Fibroblast of skin of right biceps (primary cell): Measurements from ENCODE around the gene SMIM5.
A peak's percentile ranks its signal among the peaks of the same experiment; 100 is the strongest.
"Not testable (repeated sequence)": the region's sequence is repeated elsewhere in the genome, so short reads cannot be mapped to it uniquely, and the experiment has no call there.

ENCODE experiments used
- DNase-seq: peaks from one replicate; pipeline ENCODE4 v3.0.0-alpha.2; 2013

SMIM5 gene

GRCh38 chr17:75632863-75633485 is at the start of gene SMIM5:
TSS of gene SMIM5 (plus strand) at chr17:75633434. CDS start at chr17:75640202, 6,768 bp downstream.
- DNase-seq: peak; percentile 69

- DNase-seq: no peak
Observed at GRCh38 chr17:75584849-75585175, 48.4 kb upstream of the SMIM5 start.

DNA sequence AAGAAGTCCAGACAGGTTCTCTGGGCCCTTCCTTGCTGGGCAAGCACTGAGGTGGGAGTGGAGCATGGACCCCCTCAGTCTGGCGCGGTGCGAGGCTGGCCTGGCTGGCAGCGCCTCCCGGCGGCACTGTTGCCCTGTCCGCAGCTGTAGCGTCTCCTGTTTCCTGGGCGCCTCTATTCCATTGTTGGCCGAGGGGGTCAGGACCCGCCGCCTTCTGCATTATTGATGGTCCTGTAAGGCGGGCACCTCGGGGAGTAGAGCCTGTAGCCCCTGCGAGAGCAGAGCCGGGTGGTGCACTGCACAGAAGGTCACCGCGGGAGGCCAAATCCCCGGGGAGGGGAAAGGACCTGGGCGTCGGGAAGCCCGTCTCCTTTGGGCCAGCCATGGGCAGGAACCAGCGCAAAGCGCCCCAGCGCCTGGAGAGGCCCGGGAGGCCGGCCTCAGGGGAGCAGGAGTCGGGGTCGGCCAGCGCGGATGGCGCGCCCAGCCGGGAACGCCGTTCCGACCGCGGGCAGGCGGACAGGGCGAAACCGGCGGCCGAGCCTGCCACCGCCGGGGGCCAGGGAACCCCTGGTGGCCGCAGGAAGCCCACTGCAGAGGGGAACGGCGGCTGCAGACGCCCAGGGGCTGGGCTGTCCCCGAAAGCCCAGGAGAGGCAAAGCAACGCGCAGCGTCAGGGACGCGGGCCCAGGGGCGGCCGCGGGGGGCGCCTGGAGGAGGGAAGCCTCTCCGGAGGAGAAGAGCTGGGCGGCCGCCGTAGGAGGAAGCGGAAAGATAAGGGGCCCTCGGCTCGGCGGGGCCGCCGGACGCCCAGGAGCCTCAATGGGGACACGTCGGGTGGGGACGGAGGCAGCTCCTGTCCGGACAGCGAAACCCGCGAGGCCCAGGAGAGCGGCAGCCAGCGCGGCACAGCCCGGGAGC is 45.3 kb upstream of the SMIM5 start, which contains the start of gene MYO15B:
TSS of gene MYO15B (plus strand) at position 126 of the 921 bp plus-strand sequence. CDS start at position 384, 258 bp downstream.
- DNase-seq: peak; percentile 46

DNA sequence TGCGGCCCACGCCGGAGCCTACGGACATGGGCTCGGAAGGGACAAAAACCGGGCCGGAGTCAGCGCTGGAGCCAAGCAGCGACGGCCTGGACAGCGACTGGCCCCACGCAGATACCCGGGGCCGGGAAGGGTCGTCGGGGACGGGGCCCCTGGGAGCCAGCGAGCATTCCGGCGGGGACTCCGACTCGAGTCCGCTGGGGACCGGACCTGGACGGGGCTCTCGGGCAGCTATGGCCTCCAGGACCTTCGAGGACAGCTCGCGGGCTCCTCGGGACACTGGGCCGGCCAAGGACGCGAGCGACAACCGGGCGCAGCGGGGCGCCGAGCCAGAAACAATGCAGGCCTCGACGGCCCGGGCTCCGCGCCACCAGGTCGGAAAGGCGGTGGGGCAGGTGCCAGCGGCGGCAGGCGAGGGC is 44.6 kb upstream of the SMIM5 start:
- DNase-seq: peak; percentile 10

DNA sequence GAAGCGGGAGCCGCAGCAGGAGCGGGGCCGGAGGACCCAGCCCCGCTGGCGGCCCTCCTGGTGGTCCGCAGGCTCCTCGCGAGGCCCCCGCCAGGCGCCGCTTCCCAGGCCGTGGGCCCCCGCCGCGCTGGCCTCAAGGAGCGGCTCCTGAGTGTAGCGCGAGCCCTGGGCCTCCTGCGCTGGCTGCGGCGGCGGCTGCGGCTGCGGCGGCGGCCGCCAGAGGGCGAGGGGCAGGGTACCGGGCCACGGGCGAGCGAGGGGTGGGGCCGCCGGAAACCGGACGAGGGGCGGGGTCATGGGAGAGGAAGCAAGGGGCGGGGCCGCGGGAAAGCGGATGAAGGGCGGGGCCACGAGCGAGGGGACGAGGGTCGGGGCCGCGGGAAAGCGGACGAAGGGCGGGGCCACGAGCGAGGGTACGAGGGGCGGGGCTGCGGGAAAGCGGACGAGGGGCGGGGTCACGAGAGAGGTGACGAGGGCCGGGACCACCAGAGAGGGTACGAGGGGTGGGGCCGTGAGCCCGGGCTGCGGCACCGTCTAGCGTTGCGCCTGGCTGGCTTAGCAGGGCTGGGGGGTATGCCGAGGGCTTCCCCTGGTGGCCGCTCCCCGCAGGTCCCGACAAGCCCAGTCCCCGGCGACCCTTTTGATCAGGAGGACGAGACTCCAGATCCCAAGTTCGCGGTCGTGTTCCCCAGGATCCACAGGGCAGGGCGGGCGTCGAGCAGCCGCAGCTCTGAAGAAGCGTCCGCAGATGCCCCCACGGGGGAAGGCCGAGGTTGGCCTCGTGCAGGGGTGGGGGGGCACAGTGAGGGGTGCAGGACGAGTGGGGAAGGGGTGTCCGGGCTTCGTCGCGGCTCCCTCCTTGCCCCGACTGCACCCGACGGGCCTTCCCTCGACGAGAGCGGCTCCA is 44.0 kb upstream of the SMIM5 start:
- DNase-seq: peak; percentile 86

DNA sequence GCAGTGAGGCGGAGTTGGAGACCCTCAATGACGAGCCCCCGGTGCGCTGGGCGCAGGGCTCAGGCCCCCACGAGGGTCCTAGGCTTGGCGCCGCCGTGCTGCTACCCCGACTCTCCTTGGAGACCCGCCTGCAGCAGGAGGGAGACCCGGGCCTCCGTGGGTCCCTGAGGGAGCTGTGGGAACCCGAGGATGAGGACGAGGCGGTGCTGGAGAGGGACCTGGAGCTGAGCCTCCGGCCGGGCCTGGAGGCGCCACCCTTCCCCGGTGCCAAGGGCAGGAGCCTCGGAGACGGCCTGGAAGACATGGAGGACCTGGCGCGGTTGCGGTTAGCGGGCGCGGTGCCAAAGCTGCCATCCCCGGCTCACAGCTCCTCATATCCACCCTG is 43.3 kb upstream of the SMIM5 start:
- DNase-seq: no peak

DNA sequence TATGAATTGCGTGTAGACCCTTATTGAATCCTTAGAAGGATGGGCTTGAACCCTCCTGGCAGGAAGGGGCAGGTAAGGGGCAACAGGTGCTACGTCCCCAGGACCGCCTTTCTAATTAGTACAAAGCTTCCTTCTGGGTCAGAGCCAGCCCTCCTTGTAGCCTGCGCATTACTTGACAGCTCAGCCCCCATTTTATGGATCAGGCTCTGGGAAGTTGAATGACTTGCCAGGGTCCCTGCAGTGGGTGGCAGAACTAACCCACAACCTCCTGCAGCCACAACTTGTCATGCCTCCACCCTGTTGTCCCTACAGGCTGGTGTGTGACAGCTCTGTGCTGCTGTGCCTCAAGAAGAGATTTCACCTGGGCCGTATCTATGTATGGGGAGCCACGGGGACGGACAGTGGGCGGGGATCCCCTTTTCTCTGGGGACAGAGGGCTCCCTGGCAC is 42.9 kb upstream of the SMIM5 start:
- DNase-seq: no peak

- no peak for DNase-seq
Observed at GRCh38 chr17:75590849-75591721, 42.1 kb upstream of the SMIM5 start.

- no peak for DNase-seq
Observed at GRCh38 chr17:75591722-75592302, 41.4 kb upstream of the SMIM5 start.

DNA sequence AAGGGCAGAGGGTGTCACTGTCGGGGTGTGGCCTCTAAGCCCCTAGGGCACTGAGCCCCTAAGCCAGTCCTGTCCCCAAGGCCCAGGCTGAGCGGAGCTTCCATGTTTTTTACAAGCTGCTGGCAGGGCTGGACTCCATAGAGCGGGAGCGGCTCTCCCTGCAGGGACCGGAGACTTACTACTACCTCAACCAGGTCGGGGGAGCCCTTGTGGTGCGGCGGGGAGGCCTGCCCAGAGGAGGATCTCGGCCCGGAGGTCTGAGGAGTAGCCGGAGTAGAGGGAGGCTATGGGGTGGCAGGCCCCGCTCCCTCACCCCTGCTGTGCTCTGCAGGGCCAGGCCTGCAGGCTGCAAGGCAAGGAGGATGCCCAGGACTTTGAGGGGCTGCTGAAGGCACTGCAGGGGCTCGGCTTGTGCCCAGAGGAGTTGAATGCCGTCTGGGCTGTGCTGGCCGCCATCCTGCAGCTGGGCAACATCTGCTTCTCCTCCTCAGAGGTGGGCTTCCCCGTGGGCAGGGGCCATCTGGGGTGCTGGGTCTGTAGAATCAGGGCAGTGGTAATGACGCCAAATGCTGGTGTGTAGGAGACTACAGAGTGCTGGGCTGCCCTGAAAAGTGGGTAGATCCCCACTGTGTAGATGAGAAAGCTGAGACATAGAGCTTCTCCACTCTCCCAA is 40.8 kb upstream of the SMIM5 start:
- DNase-seq: no peak

- not testable (repeated sequence) for DNase-seq
Observed at GRCh38 chr17:75593430-75593829, 39.8 kb upstream of the SMIM5 start.

DNA sequence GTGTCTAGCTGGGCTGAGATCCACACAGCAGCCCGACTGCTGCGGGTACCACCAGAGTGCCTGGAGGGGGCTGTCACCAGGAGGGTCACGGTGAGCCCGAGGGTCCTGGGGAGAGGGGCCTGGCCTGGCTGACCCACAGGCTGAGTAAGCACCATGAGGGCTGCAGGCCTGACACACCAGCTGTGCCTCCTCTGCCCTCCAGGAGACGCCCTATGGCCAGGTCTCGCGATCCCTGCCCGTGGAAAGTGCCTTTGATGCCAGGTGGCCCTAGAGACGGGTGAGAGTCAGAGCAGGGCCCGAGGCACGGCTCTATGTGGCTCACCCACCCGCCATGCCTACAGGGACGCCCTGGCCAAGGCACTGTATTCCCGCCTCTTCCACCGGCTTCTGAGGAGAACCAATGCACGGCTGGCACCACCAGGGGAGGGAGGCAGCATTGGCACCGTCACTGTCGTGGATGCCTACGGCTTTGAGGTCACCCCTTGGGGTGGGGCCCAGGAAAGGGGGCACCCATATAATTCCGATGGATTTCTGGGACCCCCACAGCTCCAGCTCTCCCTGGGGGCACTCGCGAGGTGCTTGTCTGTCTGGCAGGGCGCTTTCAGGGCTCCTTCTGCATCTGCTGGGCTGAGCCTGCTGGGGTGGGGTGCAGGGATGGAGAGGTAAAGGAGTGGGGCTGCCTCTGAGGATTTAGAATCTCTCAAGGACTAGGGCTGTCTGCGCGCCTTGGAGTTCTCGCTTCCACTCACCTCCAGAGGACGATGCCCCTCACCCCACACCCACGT is 38.5 kb upstream of the SMIM5 start:
- DNase-seq: no peak

DNA sequence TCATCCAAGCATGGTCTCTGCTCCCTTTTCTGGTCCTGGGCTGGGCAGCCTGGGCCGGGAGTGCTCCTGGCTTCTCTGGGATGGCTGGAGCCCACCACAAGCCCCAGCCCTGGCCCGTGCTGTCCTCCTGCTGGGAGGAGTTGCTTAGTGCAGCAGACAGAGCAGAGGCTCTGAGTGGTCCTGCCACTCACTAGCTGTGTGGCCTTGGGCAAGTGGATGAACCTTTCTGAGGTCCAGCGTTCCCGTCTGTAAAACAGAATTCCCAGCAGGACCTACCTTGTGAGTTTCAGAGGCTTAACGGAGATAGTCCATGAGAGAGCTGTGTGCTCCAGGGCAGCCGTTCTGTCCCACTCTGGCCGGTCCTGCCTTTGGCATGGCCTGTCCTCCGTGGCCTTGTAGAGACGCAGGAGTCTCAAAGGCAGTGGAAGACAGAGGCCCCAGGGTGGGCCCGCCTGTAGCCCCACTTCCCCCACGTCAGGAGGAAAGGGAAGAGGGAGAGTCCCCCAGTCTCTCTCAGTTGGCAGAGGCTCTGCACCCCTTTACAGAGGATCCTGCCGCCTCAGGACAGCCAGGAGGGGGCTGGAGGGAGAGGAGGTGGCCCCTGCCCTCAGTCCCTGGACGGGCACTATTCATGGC is 37.8 kb upstream of the SMIM5 start:
- no peak for DNase-seq

GRCh38 chr17:75595920-75596313 is 37.3 kb upstream of the SMIM5 start:
- DNase-seq: no peak

DNA sequence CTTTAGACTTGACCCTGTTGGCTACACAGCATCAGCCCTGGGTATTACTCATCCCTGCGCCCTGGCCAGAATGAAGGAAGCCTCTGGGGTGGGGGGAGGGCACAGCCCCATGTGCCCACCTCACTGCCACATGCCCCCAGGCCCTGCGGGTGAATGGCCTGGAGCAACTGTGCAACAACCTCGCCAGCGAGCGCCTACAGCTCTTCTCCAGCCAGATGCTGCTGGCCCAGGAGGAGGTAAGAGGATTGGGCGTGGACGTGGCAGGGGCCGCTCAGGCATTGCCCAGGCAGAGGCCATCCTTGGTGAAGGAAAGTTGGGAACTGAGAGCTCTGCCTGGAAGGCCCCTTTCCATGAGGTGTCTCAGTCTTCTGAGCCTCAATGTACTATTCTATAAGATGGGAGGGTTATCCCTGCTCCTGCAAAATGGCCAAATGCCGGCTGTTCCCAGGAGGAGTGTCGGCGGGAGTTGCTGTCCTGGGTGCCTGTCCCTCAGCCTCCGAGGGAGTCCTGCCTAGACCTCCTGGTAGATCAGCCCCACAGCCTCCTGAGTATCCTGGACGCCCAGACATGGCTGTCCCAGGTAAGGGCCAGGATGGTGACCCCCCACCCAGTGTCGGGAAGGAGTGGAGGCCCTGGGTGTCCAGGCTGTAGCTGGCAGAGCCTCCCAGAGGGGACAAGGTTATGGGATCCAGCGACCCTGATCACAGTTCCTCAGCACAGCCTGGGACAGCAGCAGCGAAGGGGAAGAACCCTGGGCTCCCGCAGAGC is 36.7 kb upstream of the SMIM5 start:
- DNase-seq: no peak

DNA sequence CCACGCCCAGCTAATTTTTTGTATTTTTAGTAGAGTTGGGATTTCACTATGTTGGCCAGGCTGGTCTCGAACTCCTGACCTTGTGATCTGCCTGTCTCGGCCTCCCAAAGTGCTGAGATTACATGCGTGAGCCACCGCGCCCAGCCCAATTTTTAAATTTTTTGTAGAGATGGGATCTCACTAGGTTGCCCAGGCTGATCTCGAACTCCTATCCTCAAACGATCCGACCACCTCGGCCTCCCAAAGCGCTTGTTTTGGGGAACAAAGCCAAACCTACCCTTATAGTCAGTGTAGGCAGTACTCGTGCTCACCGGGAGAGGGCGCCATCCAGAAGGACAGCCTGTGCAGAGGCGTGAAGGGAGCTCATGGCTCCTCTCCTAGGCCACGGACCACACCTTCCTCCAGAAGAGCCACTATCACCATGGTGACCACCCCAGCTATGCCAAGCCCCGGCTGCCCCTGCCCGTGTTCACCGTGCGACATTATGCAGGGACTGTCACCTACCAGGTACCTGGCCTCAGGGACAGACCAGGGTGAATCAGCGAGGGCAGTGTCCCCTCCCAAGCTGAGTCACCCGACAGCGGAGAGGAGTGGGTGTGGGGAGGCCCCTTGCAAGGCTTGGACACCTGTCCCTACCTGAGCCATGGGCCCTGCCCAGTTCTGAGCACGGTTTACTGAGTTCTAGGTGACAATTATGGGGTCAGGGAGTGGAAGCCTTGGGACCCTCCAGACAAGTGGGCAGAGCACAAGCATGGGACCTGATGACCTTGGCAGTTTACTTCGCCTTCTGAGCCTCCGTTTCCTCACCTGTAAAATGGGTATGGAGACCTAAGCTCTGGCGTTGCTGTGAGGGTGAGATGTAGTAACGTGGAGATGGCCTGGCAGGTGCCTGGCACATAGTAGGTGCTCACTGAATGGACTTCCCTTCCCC is 31.9 kb upstream of the SMIM5 start:
- DNase-seq: peak; percentile 32

GRCh38 chr17:75602644-75603043 is 30.6 kb upstream of the SMIM5 start:
- no peak for DNase-seq

DNA sequence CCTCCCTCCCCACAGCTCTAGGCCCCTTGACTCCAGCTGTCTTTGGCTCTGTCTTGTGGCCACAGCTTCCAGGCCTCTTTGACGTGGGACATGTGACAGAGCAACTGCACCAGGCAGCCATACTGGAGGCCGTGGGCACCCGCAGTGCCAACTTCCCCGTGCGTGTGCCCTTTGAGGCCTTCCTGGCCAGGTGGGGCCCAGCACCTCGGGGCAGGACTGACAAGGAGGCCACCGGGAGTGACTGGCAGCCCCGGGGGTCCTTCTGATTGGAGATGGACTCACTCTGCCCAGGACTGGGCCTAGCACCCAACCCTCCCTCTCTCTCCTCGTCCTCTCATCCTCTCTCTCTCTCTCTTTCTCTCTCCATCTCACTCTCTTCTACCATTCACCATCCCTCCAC is 30.1 kb upstream of the SMIM5 start:
- no peak for DNase-seq
